GM12878 (cell line): ENCODE measurements around the gene NPM3. TPM values are rescaled to one million over a fixed set of nuclear protein-coding genes. Genes with fewer than 3 reads are reported as not detected.

Experiments used
- ATF2 ChIP-seq: IDR thresholded peaks from 2 replicates; pipeline ENCODE4 v1.6.1; 2012; ENCODE audit warnings: low read length, inconsistent platforms
- CBX5 ChIP-seq: sonication (generic); IDR thresholded peaks from 2 replicates; pipeline ENCODE4 v1.6.1; 2016; ENCODE audit warnings: low read depth, moderate library complexity, mild to moderate bottlenecking, inconsistent platforms
- E4F1 ChIP-seq: fragments of 450-650 bp; IDR thresholded peaks from 2 replicates; pipeline ENCODE4 v1.6.1; 2018; ENCODE audit warnings: borderline replicate concordance, mild to moderate bottlenecking; ENCODE audit not compliant: partially characterized antibody
- EED ChIP-seq: sonication (generic); IDR thresholded peaks from 2 replicates; pipeline ENCODE4 v1.6.1; 2016; ENCODE audit warnings: antibody characterized with exemption, low read depth
- ELK1 ChIP-seq: IDR thresholded peaks from 2 replicates; pipeline ENCODE4 v1.6.1; 2012; ENCODE audit warnings: low read depth, low read length, improper control_type of control experiment
- HDAC6 ChIP-seq: fragments of 200-600 bp; sonication (generic); IDR thresholded peaks from one replicate; pipeline ENCODE4 v1.8.0; 2017; ENCODE audit warnings: antibody characterized with exemption; ENCODE audit not compliant: unreplicated experiment
- HSF1 ChIP-seq: fragments of 150-350 bp; IDR thresholded peaks from 2 replicates; pipeline ENCODE4 v1.6.1; 2014; ENCODE audit warnings: mild to moderate bottlenecking, low read depth, low read length
- JUND ChIP-seq: IDR thresholded peaks from 2 replicates; pipeline ENCODE4 v1.6.1; 2012; ENCODE audit warnings: low read depth, mild to moderate bottlenecking, low read length, improper control_type of control experiment, moderate library complexity
- MTA3 ChIP-seq: IDR thresholded peaks from 2 replicates; pipeline ENCODE4 v1.6.1; 2012; ENCODE audit warnings: low read length, inconsistent platforms, borderline replicate concordance
- NFXL1 ChIP-seq: fragments of 450-650 bp; IDR thresholded peaks from 2 replicates; pipeline ENCODE4 v1.6.1; 2017; ENCODE audit warnings: antibody characterized with exemption, mild to moderate bottlenecking, borderline replicate concordance
- NFYA ChIP-seq: IDR thresholded peaks from 2 replicates; pipeline ENCODE4 v1.6.1; 2011; ENCODE audit warnings: low read depth, mild to moderate bottlenecking, low read length, improper control_type of control experiment, borderline replicate concordance
- PBX3 ChIP-seq: IDR thresholded peaks from 2 replicates; pipeline ENCODE4 v1.6.1; 2011; ENCODE audit warnings: mild to moderate bottlenecking, low read depth, low read length, moderate library complexity; ENCODE audit not compliant: insufficient replicate concordance
- PKNOX1 ChIP-seq: fragments of 450-650 bp; IDR thresholded peaks from 2 replicates; pipeline ENCODE4 v1.6.1; 2016; ENCODE audit warnings: mild to moderate bottlenecking
- POLR2AphosphoS5 ChIP-seq: IDR thresholded peaks from 2 replicates; pipeline ENCODE4 v1.6.1; 2011; ENCODE audit warnings: mild to moderate bottlenecking, low read length, inconsistent platforms
- RAD21 ChIP-seq: IDR thresholded peaks from 2 replicates; pipeline ENCODE4 v1.6.1; 2011; ENCODE audit warnings: mild to moderate bottlenecking, low read depth, low read length, moderate library complexity; ENCODE audit not compliant: insufficient read depth
- RAD51 ChIP-seq: fragments of 450-650 bp; IDR thresholded peaks from 2 replicates; pipeline ENCODE4 v1.6.1; 2016; ENCODE audit warnings: moderate library complexity, mild to moderate bottlenecking, inconsistent platforms
- SIN3A ChIP-seq: IDR thresholded peaks from 2 replicates; pipeline ENCODE4 v1.6.1; 2012; ENCODE audit warnings: low read depth, low read length, improper control_type of control experiment
- USF1 ChIP-seq: IDR thresholded peaks from 2 replicates; pipeline ENCODE4 v1.6.1; 2011; ENCODE audit warnings: borderline replicate concordance, low read depth, mild to moderate bottlenecking, moderate library complexity, mixed read lengths, low read length; ENCODE audit not compliant: insufficient read depth; ENCODE audit errors: extremely low read length
- ZNF622 ChIP-seq: fragments of 450-650 bp; IDR thresholded peaks from 2 replicates; pipeline ENCODE4 v1.6.1; 2017; ENCODE audit warnings: mild to moderate bottlenecking, inconsistent platforms
- polyA plus RNA-seq, 11 experiments: library from polyadenylated mRNA; depleted of rRNA in 4 of 11; unstranded in 6 of 11; stranded (reverse) in 5 of 11; fragments of >200 nt; fragmentation: Nextera tagmentation in 4 of 11; fragmentation: Illumina TruSeq in 1 of 11; extraction: Ambion mirVana in 4 of 11; extraction: Trizol in 1 of 11; gene quantifications; 1 replicate in 1 of 11; 2 replicates in 10 of 11; pipeline versions ENCODE4 v1.2.1 to v1.2.3, GENCODE V29; 2011 to 2016; ENCODE audit warnings: inconsistent platforms in 2 of 11, missing spikeins in 2 of 11, low read depth in 1 of 11
- total RNA-seq, 4 experiments: library from RNA; depleted of rRNA in 3 of 4; stranded (reverse); fragments of >200 nt in 3 of 4; fragmentation: Illumina TruSeq in 1 of 4; extraction: Trizol in 1 of 4; gene quantifications; 2 replicates each; pipeline versions ENCODE4 v1.2.1 to v1.2.3, GENCODE V29; 2013 to 2021

Gene NPM3
- total and polyA plus RNA-seq, 10 of the 15 experiments (the other 5 are each of a cell fraction or from before 2014, with no cell fraction given): 13.0 to 171 (median 93.3) TPM

GRCh38 chr10:101830322-101831168, 47.3 kb upstream of the NPM3 start (continued):
- no peak for TF ChIP-seq ZNF622
- TF ChIP-seq NFYA: no peak
- TF ChIP-seq PBX3: no peak
- TF ChIP-seq RAD51: no peak
- peak; percentile 51 for TF ChIP-seq PKNOX1
- TF ChIP-seq HDAC6: no peak
- peak; percentile 54 for TF ChIP-seq USF1
- peak; percentile 31 for TF ChIP-seq E4F1
- no peak for TF ChIP-seq NFXL1
- TF ChIP-seq SIN3A: peak; percentile 67; the same call in 1 of the 2 replicates
- no peak for TF ChIP-seq ATF2
- no peak for TF ChIP-seq RAD21
- TF ChIP-seq ELK1: no peak
- no peak for TF ChIP-seq POLR2AphosphoS5
- no peak for TF ChIP-seq MTA3
- TF ChIP-seq EED: no peak
- no peak for TF ChIP-seq HSF1
- no peak for TF ChIP-seq CBX5
- TF ChIP-seq JUND: no peak
